Neutrophil (primary cell): ENCODE measurements around the gene OR2T8.
"Not testable (repeated sequence)": the region's sequence is repeated elsewhere in the genome, so short reads cannot be mapped to it uniquely, and the experiment has no call there.

Source experiments
- H3K27ac ChIP-seq: fragments of 200-600 bp; sonication (generic); 2 replicates; pipeline ENCODE4 v1.5.1; 2016; ENCODE audit warnings: mild to moderate bottlenecking, moderate library complexity
- H3K27me3 ChIP-seq: fragments of 200-600 bp; sonication (generic); 2 replicates; pipeline ENCODE4 v1.6.0; 2016; ENCODE audit warnings: mild to moderate bottlenecking
- H3K36me3 ChIP-seq: fragments of 200-600 bp; sonication (generic); 2 replicates; pipeline ENCODE4 v1.5.1; 2017
- H3K4me1 ChIP-seq, 2 experiments: fragments of 200-600 bp in 1 of 2; sonication (generic) in 1 of 2; 1 replicate in 1 of 2; 2 replicates in 1 of 2; pipeline versions ENCODE4 v1.5.1 to v1.6.1; 2013 to 2016; ENCODE audit warnings: low read depth in 1 of 2, low read length in 1 of 2, mild to moderate bottlenecking in 1 of 2, moderate library complexity in 1 of 2; ENCODE audit not compliant: control insufficient read depth in 1 of 2, insufficient read depth in 1 of 2
- H3K4me3 ChIP-seq, 2 experiments: fragments of 200-600 bp in 1 of 2; sonication (generic) in 1 of 2; 1 replicate in 1 of 2; 2 replicates in 1 of 2; pipeline ENCODE4 v1.5.1; 2013 to 2016; ENCODE audit warnings: low read depth in 1 of 2, low read length in 1 of 2, mild to moderate bottlenecking in 1 of 2, moderate library complexity in 1 of 2
- H3K9me3 ChIP-seq: fragments of 200-600 bp; sonication (generic); 2 replicates; pipeline ENCODE4 v1.5.1; 2016
- TF ChIP-seq, protein P1 (sequence below): fragments of 200-600 bp; sonication (generic); IDR thresholded peaks from 2 replicates; pipeline ENCODE4 v1.5.1; 2016; ENCODE audit warnings: antibody characterized with exemption

Gene OR2T8

DNA sequence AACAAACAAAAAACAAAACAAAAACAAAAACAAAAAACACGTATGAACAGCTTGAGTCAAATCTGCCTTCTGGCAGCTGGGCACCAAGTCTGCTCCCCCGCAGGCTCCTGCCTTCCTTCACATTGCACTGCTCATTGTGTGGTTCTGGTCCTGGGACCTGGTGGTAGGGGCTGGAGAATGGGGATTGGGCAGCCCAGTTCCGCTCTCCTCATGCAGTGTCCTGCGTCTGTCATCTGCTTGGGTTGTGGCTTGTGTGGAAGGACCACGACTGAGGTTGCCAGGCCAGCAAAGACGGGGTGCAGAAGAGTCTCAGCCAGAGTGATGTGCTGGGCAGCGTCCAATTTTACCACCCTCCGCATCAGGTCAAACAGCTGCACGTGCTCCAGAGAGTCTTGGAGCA, 15.7 kb downstream of the OR2T8 start:
- Histone ChIP-seq H3K4me1 (peaks cover 0 to 2% of the 10 kb centered on the region in 2 experiments), H3K27ac (no peak overlapping the region), H3K4me3 (no peak overlapping the region), H3K36me3 (no peaks in the 10 kb centered on the region), H3K9me3 (no peaks in the 10 kb centered on the region), H3K27me3 (no peaks in the 10 kb centered on the region)
- TF ChIP-seq, protein P1, sequence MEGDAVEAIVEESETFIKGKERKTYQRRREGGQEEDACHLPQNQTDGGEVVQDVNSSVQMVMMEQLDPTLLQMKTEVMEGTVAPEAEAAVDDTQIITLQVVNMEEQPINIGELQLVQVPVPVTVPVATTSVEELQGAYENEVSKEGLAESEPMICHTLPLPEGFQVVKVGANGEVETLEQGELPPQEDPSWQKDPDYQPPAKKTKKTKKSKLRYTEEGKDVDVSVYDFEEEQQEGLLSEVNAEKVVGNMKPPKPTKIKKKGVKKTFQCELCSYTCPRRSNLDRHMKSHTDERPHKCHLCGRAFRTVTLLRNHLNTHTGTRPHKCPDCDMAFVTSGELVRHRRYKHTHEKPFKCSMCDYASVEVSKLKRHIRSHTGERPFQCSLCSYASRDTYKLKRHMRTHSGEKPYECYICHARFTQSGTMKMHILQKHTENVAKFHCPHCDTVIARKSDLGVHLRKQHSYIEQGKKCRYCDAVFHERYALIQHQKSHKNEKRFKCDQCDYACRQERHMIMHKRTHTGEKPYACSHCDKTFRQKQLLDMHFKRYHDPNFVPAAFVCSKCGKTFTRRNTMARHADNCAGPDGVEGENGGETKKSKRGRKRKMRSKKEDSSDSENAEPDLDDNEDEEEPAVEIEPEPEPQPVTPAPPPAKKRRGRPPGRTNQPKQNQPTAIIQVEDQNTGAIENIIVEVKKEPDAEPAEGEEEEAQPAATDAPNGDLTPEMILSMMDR: no peak

DNA sequence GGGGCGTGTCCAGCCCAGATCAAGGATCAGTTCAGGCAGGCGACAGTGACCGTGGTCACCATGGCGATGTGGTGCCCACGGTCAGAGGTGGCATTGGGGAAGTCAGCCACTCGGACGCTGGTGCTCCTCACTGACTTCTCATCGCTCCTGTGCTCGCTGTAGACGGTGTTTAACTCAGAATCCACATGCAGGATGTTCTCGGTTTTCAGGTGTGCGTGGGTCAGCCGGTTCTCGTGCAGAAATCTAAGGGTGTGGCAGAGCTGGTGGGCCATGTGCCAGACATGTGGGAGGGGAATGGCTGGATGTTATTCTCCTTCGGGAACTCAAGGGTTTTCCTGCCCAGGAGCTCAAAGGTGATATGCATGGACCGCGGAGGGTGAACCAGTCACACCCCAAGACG, 16.4 kb downstream of the OR2T8 start:
- Histone ChIP-seq H3K27ac (no peak overlapping the region), H3K27me3 (no peaks in the 10 kb centered on the region), H3K36me3 (no peaks in the 10 kb centered on the region), H3K9me3 (no peaks in the 10 kb centered on the region), H3K4me1 (peaks cover 0 to 2% of the 10 kb centered on the region in 2 experiments), H3K4me3 (no peak overlapping the region)
- TF ChIP-seq, protein P1: no peak

DNA sequence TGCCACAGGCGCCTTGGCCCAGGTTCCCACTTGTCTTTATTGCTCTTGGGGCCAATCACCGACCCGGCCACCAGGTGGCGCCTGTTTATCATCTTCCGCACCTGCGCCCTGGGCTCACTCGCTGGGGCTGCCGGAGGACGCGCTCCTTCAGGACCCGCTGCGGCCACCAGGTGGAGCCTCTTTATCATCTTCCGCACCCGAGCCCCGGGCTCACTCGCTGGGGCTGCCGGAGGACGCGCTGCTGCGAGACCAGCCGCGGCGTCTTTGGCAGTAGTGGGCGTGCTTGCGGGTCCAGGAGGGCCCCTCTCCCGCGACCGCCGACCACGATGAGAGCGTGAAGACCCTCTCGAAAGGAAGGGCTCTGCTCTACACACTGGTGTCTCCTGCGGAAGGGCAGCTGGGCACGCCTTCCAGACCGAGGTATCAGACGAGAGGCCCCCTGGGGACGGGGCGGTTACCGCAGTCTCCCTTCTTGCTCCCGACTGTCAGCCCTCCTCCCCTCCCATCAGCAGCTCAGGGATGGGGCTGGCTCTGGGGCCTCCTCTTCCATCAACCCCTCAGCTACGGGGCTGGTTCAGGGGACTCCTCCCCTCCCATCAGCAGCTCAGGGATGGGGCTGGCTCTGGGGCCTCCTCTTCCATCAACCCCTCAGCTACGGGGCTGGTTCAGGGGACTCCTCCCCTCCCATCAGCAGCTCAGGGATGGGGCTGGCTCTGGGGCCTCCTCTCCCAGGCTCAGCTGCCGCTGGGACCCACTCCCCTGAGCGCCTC, 17.1 kb downstream of the OR2T8 start:
- not testable (repeated sequence) for H3K36me3 ChIP-seq, H3K27me3 ChIP-seq, H3K27ac ChIP-seq, H3K9me3 ChIP-seq, H3K4me1 ChIP-seq
- TF ChIP-seq, protein P1: peak; percentile 90
- peak overlapping the region; percentile 46 to 63 for H3K4me3 ChIP-seq

DNA sequence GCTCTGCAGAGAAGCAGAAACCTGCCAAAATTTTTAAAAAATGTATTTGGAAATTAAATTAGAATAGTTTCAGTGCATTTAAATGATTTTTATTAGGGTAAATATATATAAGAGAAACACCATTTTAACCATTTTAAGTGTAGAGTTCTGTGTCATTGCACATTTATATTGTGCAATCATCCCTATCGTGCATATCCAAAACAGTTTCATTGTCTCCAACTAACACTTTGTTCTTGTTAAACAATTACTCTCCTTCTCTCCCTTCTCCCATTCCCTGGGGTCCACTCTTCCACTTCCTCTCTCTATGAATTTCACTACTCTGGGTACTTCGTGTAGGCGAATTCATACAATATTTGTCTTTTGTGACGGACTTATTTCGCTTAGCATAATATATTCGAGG, 22.6 kb downstream of the OR2T8 start:
- no peaks in the 10 kb centered on the region for H3K4me1 ChIP-seq
- TF ChIP-seq, protein P1: no peak
- H3K27me3 ChIP-seq: no peaks in the 10 kb centered on the region
- H3K36me3 ChIP-seq: no peaks in the 10 kb centered on the region
- no peaks in the 10 kb centered on the region for H3K9me3 ChIP-seq
- no peak overlapping the region for H3K4me3 ChIP-seq
- no peak overlapping the region for H3K27ac ChIP-seq

DNA sequence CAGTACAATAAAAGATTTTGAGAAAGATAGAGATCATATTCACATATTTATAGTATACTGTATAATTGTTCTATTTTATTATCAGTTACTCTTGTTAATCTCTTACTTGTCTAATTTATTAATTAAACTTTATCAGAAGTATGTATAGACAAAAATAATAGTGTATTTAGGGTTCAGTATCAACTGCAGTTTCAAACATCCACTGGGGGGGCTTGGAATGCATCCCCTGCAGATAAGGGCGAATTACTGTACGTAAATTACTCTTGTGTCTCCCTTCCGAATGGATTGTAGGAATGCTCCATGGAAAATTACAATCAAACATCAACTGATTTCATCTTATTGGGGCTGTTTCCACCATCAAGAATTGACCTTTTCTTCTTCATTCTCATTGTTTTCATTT, 28.5 kb downstream of the OR2T8 start, which contains the start of gene OR2L8:
Gene OR2L8 (plus strand): TSS at position 301 of the 400 bp plus-strand sequence. CDS start 0 bp downstream, at position 301.
- TF ChIP-seq, protein P1: no peak
- Histone ChIP-seq H3K4me3 (no peak within 1 kb of the TSS), H3K9me3 (no peaks in the 10 kb centered on the region), H3K27ac (no peak within 1 kb of the TSS), H3K27me3 (no peaks in the 10 kb centered on the region), H3K4me1 (no peaks in the 10 kb centered on the region), H3K36me3 (no peaks in the 10 kb centered on the region)
